Peyer's patch (tissue), 4 donors: ENCODE results near the gene CDH23. TPM values are rescaled to one million over a fixed set of nuclear protein-coding genes. Genes with fewer than 3 reads are reported as not detected.

Experiments used
- DNase-seq, 3 donors: peaks; one replicate each; pipeline ENCODE4 v3.0.0-alpha.2; 2017 to 2019
- H3K27ac ChIP-seq, 4 donors: fragments of 200-600 bp; sonication (generic); one replicate each; pipeline ENCODE4 v1.5.1; 2016 to 2019
- H3K27me3 ChIP-seq, 2 donors: fragments of 200-600 bp; sonication (generic); one replicate each; pipeline ENCODE4 v1.5.1; 2019
- H3K36me3 ChIP-seq, 3 donors: fragments of 200-600 bp; sonication (generic); one replicate each; pipeline ENCODE4 v1.5.1; 2016 to 2019
- H3K4me1 ChIP-seq, 4 donors: fragments of 200-600 bp; sonication (generic); one replicate each; pipeline ENCODE4 v1.5.1; 2016 to 2019
- H3K4me3 ChIP-seq, 4 donors: fragments of 200-600 bp; sonication (generic); 1 replicate in 3 of 4; 2 replicates in 1 of 4; pipeline ENCODE4 v1.5.1; 2016 to 2019; ENCODE audit warnings: mild to moderate bottlenecking in 1 of 4
- H3K9me3 ChIP-seq, 4 donors: fragments of 200-600 bp; sonication (generic); one replicate each; pipeline ENCODE4 v1.5.1; 2016 to 2019; ENCODE audit warnings: mild to moderate bottlenecking in 1 of 4
- POLR2A ChIP-seq, 2 donors: fragments of 450-650 bp; IDR thresholded peaks; one replicate each; pipeline ENCODE4 v1.5.1; 2017; ENCODE audit warnings: antibody characterized with exemption in 2 of 2, mild to moderate bottlenecking in 2 of 2, moderate library complexity in 2 of 2
- total RNA-seq, 4 donors: library from RNA; depleted of rRNA; stranded (reverse); fragments of >200 nt; gene quantifications; one replicate each; pipeline ENCODE4 v1.1.0, GENCODE V29; 2016
- TF ChIP-seq, protein P1 (sequence below), 6 experiments: fragments of 450-650 bp in 4 of 6; fragments of 200-600 bp in 2 of 6; sonication (generic) in 1 of 6; IDR thresholded peaks; one replicate each; pipeline ENCODE4 v1.5.1; 2017 to 2019; ENCODE audit warnings: antibody characterized with exemption in 6 of 6, mild to moderate bottlenecking in 3 of 6, moderate library complexity in 1 of 6

The CDH23 gene
- total RNA-seq, 4 donors from 2014 or later, result 3.2 to 9.9 (median 5.4) TPM

DNA sequence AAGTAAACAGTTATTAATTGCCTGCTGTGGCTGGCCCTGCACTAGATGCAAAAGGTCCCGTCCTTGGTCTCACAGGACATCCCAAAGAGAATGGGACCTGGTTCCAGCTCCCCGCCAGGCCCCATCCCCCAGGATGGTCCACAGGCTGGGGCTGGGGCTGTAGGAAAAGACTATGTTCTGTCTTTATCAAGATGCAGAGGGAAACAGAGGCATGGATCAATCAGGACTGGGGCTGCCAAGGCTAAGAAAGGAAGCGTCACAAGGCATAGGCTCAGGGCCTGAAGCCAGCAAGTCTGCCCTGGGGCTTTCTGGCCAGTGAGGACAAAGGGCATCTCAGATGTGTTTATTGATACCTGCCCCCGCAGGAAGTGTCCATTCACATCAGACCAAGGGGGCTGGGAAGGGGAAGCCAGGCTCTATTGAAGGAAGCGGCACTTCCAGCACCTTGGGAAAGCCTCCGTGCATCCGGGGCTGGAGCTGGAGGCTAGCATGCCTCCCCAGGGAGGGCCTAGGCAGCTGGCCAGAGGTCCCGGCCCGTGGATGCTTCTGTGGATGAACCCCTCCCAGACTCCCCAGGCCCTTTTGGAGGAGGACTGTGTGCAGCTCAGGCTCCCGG, 370.8 kb downstream of the CDH23 start:
- Histone ChIP-seq H3K27ac (peak overlapping the region; percentile 84 to 99 (median 90)), H3K4me1 (peaks cover 21 to 86% (median 60%) of the 10 kb centered on the region in 4 donors), H3K27me3 (no peaks in the 10 kb centered on the region), H3K9me3 (no peaks in the 10 kb centered on the region), H3K36me3 (no peaks in the 10 kb centered on the region), H3K4me3 (peak overlapping the region in 3 of 4 donors; percentile 4 to 30 (median 24))
- TF ChIP-seq POLR2A (IDR thresholded peaks at IDR 0.05), result peak; percentile 38 to 55
- TF ChIP-seq, protein P1, sequence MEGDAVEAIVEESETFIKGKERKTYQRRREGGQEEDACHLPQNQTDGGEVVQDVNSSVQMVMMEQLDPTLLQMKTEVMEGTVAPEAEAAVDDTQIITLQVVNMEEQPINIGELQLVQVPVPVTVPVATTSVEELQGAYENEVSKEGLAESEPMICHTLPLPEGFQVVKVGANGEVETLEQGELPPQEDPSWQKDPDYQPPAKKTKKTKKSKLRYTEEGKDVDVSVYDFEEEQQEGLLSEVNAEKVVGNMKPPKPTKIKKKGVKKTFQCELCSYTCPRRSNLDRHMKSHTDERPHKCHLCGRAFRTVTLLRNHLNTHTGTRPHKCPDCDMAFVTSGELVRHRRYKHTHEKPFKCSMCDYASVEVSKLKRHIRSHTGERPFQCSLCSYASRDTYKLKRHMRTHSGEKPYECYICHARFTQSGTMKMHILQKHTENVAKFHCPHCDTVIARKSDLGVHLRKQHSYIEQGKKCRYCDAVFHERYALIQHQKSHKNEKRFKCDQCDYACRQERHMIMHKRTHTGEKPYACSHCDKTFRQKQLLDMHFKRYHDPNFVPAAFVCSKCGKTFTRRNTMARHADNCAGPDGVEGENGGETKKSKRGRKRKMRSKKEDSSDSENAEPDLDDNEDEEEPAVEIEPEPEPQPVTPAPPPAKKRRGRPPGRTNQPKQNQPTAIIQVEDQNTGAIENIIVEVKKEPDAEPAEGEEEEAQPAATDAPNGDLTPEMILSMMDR (IDR thresholded peaks at IDR 0.05), result no peak
- peak in 2 of 3 donors; percentile 81 to 85 for DNase-seq

DNA sequence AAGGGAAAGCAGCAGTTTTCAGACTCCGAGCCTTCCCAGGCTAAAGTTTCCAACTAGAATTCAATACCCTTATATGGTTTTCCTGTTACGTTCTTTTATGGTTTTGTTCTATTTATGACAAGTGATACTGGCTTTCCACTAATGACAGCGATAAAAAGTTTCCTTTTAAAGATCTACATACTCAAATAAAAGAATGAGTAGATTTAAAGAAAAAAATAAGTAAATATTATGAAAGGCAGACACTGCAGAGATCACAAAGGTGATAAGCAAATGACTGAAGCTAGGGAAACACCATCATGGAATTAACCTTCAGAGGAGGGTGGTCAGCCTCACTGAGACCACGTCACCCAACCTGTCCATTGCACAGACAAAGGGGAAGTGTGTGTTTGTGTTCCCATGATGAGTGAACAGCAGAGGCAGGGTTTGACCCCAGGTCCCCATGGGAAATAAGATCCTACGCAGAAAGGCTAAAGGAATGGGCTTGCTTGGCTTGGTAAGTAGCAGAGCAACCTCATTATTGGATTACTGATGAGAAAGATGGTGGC, 372.6 kb downstream of the CDH23 start:
- no peak for TF ChIP-seq POLR2A (IDR thresholded peaks at IDR 0.05)
- TF ChIP-seq, protein P1 (IDR thresholded peaks at IDR 0.05), result no peak
- DNase-seq, result no peak
- peaks cover 21 to 86% (median 61%) of the 10 kb centered on the region in 4 donors for H3K4me1 ChIP-seq
- H3K4me3 ChIP-seq, result peak overlapping the region; percentile 19 to 92 (median 49)
- H3K36me3 ChIP-seq, result no peaks in the 10 kb centered on the region
- peak overlapping the region; percentile 84 to 99 (median 90) for H3K27ac ChIP-seq
- no peaks in the 10 kb centered on the region for H3K9me3 ChIP-seq
- no peaks in the 10 kb centered on the region for H3K27me3 ChIP-seq

DNA sequence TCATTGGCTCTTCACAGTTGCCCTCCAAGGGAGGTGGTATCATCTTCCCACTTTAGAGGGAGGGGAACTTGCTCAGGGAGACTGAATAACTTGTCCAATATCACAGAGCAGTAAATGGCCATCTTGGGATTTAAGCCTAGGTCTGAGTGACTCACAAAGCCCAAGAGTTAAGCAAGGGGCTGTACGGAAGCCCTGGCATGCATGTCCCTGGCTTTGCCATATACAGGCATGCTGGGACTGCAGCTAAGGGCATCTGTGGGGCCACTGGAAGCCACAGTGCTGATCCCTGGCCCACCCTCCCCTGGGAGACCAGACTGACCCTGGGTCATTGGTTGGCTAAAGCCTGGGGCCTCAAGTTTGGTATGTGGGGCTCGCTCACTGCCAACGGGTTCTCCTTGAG, 373.5 kb downstream of the CDH23 start:
- Histone ChIP-seq H3K4me3 (peak overlapping the region in 3 of 4 donors; percentile 70 to 92 (median 80)), H3K36me3 (no peaks in the 10 kb centered on the region), H3K27me3 (no peaks in the 10 kb centered on the region), H3K27ac (peak overlapping the region; percentile 84 to 99 (median 90)), H3K9me3 (no peaks in the 10 kb centered on the region), H3K4me1 (peaks cover 21 to 83% (median 68%) of the 10 kb centered on the region in 4 donors)
- no peak for DNase-seq
- TF ChIP-seq, protein P1 (IDR thresholded peaks at IDR 0.05), result no peak
- no peak for TF ChIP-seq POLR2A (IDR thresholded peaks at IDR 0.05)

DNA sequence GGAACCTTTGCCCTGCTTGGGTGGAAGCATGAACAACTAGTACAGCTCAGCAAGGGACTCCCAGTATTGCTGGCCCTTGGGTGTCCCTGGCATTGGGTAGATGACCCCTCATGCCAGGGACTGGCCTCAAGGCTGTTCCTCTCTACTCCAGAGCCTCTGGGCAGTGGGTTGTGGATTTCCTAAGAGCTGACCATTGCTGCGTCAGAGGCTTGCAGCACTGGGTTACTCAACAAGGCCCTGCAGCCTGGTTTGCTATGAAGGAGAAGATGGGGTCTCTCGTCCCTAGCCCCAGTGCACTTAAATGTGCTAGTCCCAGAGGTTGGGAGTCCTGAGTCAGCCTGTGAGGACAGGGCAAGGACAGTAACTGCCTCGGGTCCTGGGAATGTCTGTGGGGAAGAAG, 374.1 kb downstream of the CDH23 start:
- no peak for DNase-seq
- no peaks in the 10 kb centered on the region for H3K9me3 ChIP-seq
- peak overlapping the region; percentile 70 to 92 (median 79) for H3K4me3 ChIP-seq
- peak overlapping the region; percentile 84 to 99 (median 90) for H3K27ac ChIP-seq
- no peaks in the 10 kb centered on the region for H3K36me3 ChIP-seq
- no peak for TF ChIP-seq POLR2A (IDR thresholded peaks at IDR 0.05)
- TF ChIP-seq, protein P1 (IDR thresholded peaks at IDR 0.05), result no peak
- peaks cover 19 to 83% (median 69%) of the 10 kb centered on the region in 4 donors for H3K4me1 ChIP-seq
- no peaks in the 10 kb centered on the region for H3K27me3 ChIP-seq

DNA sequence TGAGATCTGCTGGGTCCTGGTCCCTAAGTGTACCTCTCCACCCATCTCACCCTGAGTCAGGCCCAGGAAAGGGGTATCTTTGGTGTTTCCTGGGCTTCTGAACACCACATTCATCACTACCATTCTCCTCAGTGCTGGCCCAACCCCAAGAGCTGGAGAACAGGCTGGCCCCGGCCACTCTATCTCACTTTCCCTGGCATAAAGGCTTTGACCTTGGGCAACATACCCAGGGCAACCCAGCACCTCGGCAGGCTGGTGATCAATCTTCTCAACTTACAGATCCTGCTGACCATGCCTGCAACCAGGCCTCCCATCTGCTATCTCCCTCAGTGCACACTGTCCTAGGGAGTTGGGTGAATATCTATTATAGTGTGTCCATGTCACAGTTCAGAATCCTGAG, 374.5 kb downstream of the CDH23 start:
- H3K4me1 ChIP-seq, result peaks cover 15 to 80% (median 69%) of the 10 kb centered on the region in 4 donors

More for the DNA sequence above, 374.5 kb downstream of the CDH23 start:
- peak in 1 of 3 donors; percentile 47 for DNase-seq
- Histone ChIP-seq H3K9me3 (no peaks in the 10 kb centered on the region), H3K27me3 (no peaks in the 10 kb centered on the region), H3K4me3 (peak overlapping the region; percentile 70 to 92 (median 79)), H3K27ac (peak overlapping the region; percentile 84 to 99 (median 90)), H3K36me3 (no peaks in the 10 kb centered on the region)
- no peak for TF ChIP-seq POLR2A (IDR thresholded peaks at IDR 0.05)
- TF ChIP-seq, protein P1 (IDR thresholded peaks at IDR 0.05), result no peak
